ENCODE measurements around the gene CFAP100.

GRCh38 chr3:126354776-126355175 is 39.9 kb upstream of the CFAP100 start:
- no peak for TF ChIP-seq SUZ12 (IDR thresholded peaks at IDR 0.05; ENCODE audit: extremely low read depth, insufficient read depth, insufficient read length)
- no peak for TF ChIP-seq ZNF274 (IDR thresholded peaks at IDR 0.05; ENCODE audit: low read depth, low read length)
